NT2/D1 (cell line): ENCODE data around the gene SMCP.

Experiments used
- YY1 ChIP-seq: IDR thresholded peaks from 2 replicates; pipeline ENCODE4 v1.6.1; 2011; ENCODE audit not compliant: insufficient read length, insufficient read depth
- ZNF274 ChIP-seq: IDR thresholded peaks from 2 replicates; pipeline ENCODE4 v1.6.1; 2011; ENCODE audit warnings: mild to moderate bottlenecking, low read depth, low read length

GRCh38 chr1:152904688-152905440, 26.7 kb downstream of the SMCP start:
- no peak for TF ChIP-seq YY1
- TF ChIP-seq ZNF274 = no peak
